PC-9 (cell line): Measurements from ENCODE around the gene AKIRIN2. TPM values are rescaled to one million over a fixed set of nuclear protein-coding genes. Genes with fewer than 3 reads are reported as not detected.

ENCODE experiments used
- BruUV-seq: library from RNA; stranded (reverse); fragments of 400-500 nt; replicated peaks from 2 replicates; lab custom pipeline; 2021; lab: Mats Ljungman, UMichigan
- CTCF ChIA-PET: fragments of 300-600 bp; sonication (Branson Sonifier 250); formaldehyde crosslinking; loops from one replicate; lab custom pipeline; 2022; ENCODE audit warnings: antibody characterized with exemption; lab: Charles Lee
- POLR2A ChIA-PET: fragments of 300-600 bp; sonication (Branson Sonifier 250); formaldehyde crosslinking; loops from one replicate; lab custom pipeline; 2022; ENCODE audit warnings: antibody characterized with exemption; ENCODE audit not compliant: unreplicated experiment; lab: Charles Lee
- DNase-seq, 2 experiments: peaks; one replicate each; pipeline versions ENCODE4 v3.0.0 to v3.0.0-alpha.2; 2015 to 2022; ENCODE audit warnings: mixed read lengths in 1 of 2
- H2AFZ ChIP-seq: fragments of 200-600 bp; sonication (generic); 2 replicates; pipeline ENCODE4 v1.8.1; 2017; ENCODE audit warnings: antibody characterized with exemption
- H3F3A ChIP-seq: fragments of 200-600 bp; sonication (generic); 2 replicates; pipeline ENCODE4 v1.8.1; 2017; ENCODE audit warnings: antibody characterized with exemption, mild to moderate bottlenecking, low read depth; ENCODE audit not compliant: insufficient read depth
- H3K27ac ChIP-seq: fragments of 200-600 bp; sonication (generic); 2 replicates; pipeline ENCODE4 v1.6.1; 2016; ENCODE audit warnings: mixed run types
- H3K27me3 ChIP-seq: fragments of 200-600 bp; sonication (generic); 2 replicates; pipeline ENCODE4 v1.6.1; 2016; ENCODE audit warnings: low read depth, mixed run types; ENCODE audit not compliant: insufficient read depth
- H3K36me3 ChIP-seq: fragments of 200-600 bp; sonication (generic); 2 replicates; pipeline ENCODE4 v1.6.1; 2016; ENCODE audit warnings: low read depth, mixed run types
- H3K4me1 ChIP-seq: fragments of 200-600 bp; sonication (generic); replicated peaks from 2 replicates; pipeline ENCODE4 v1.6.1; 2016; ENCODE audit warnings: mixed run types; ENCODE audit not compliant: insufficient read depth
- H3K4me2 ChIP-seq: fragments of 200-600 bp; sonication (generic); 2 replicates; pipeline ENCODE4 v1.6.1; 2017; ENCODE audit warnings: mixed run types
- H3K4me3 ChIP-seq: fragments of 200-600 bp; sonication (generic); 2 replicates; pipeline ENCODE4 v1.6.1; 2016; ENCODE audit warnings: mixed run types
- H3K79me2 ChIP-seq: fragments of 200-600 bp; sonication (generic); 2 replicates; pipeline ENCODE4 v1.6.1; 2017; ENCODE audit warnings: low read depth, mixed run types
- H3K9me2 ChIP-seq: fragments of 200-600 bp; sonication (generic); 2 replicates; pipeline ENCODE4 v1.8.1; 2017; ENCODE audit warnings: mild to moderate bottlenecking; ENCODE audit not compliant: insufficient read depth
- H3K9me3 ChIP-seq: fragments of 200-600 bp; sonication (generic); 2 replicates; pipeline ENCODE4 v1.8.1; 2016; ENCODE audit warnings: low read depth; ENCODE audit not compliant: insufficient read depth
- H4K20me1 ChIP-seq: fragments of 200-600 bp; sonication (generic); 2 replicates; pipeline ENCODE4 v1.8.1; 2017; ENCODE audit not compliant: insufficient read depth
- CTCF ChIP-seq: fragments of 200-600 bp; sonication (generic); conservative IDR thresholded peaks from 2 replicates; pipeline ENCODE4 v1.6.1; 2017; ENCODE audit warnings: mixed run types, antibody characterized with exemption, mild to moderate bottlenecking, moderate library complexity
- EZH2 ChIP-seq: fragments of 200-600 bp; sonication (generic); IDR thresholded peaks from 2 replicates; pipeline ENCODE4 v1.8.0; 2017; ENCODE audit warnings: antibody characterized with exemption, low read depth
- intact Hi-C: fragments of 100-400 bp; cut with micrococcal nuclease; formaldehyde crosslinking; loops from one replicate; pipeline ENCODE4 v1.10.0; 2022; ENCODE audit not compliant: unreplicated experiment
- total RNA-seq: library from RNA; stranded (reverse); gene quantifications from 2 replicates; pipeline ENCODE4 v1.2.3, GENCODE V29; 2021

The AKIRIN2 gene
- total RNA-seq, 1 experiment from 2014 or later = 48.3 TPM

GRCh38 chr6:87669051-87669450, 33.0 kb downstream of the AKIRIN2 start:
- TF ChIP-seq EZH2 (no peak), CTCF (no peak)
- Histone ChIP-seq H3F3A (peaks cover 9% of the 10 kb centered on the region; the same call in 1 of the 2 replicates), H3K9me2 (no peaks in the 10 kb centered on the region), H3K4me3 (no peak overlapping the region), H2AFZ (no peak overlapping the region), H3K79me2 (no peaks in the 10 kb centered on the region), H3K4me1 (0 out of 2 replicates have a peak, but pooled peaks cover 8% of the 10 kb centered on the region), H4K20me1 (no peaks in the 10 kb centered on the region), H3K27ac (no peak overlapping the region), H3K9me3 (no peaks in the 10 kb centered on the region), H3K27me3 (no peaks in the 10 kb centered on the region), H3K36me3 (peaks cover 3% of the 10 kb centered on the region; the same call in 1 of the 2 replicates), H3K4me2 (no peak overlapping the region)
- BruUV-seq = no TSS peak
- intact Hi-C loops = no loop called here
- DNase-seq = no peak
- ChIA-PET CTCF (no interaction called here), POLR2A (interaction anchor here (0.7 kb wide), 1 partner anchor 39 kb away, joined by 7 read pairs; no protein-coding TSS in a partner anchor)

GRCh38 chr6:87668013-87668412, 34.0 kb downstream of the AKIRIN2 start:
- no peak overlapping the region for H2AFZ ChIP-seq
- BruUV-seq = no TSS peak
- H3K9me2 ChIP-seq = no peaks in the 10 kb centered on the region
- POLR2A ChIA-PET = no interaction called here
- peaks cover 4% of the 10 kb centered on the region; the same call in 1 of the 2 replicates for H3F3A ChIP-seq
- no peak overlapping the region for H3K4me3 ChIP-seq
- 0 out of 2 replicates have a peak, but pooled peaks cover 8% of the 10 kb centered on the region for H3K4me1 ChIP-seq
- intact Hi-C loops = no loop called here
- TF ChIP-seq EZH2 (no peak), CTCF (no peak)
- no peak overlapping the region for H3K4me2 ChIP-seq
- peaks cover 3% of the 10 kb centered on the region; the same call in 1 of the 2 replicates for H3K36me3 ChIP-seq
- CTCF ChIA-PET = no interaction called here
- no peak overlapping the region for H3K27ac ChIP-seq
- H3K27me3 ChIP-seq = no peaks in the 10 kb centered on the region
- no peaks in the 10 kb centered on the region for H3K79me2 ChIP-seq
- H4K20me1 ChIP-seq = no peaks in the 10 kb centered on the region
- H3K9me3 ChIP-seq = no peaks in the 10 kb centered on the region
- no peak for DNase-seq

GRCh38 chr6:87667032-87667431, 35.0 kb downstream of the AKIRIN2 start:
- Histone ChIP-seq H4K20me1 (no peaks in the 10 kb centered on the region), H2AFZ (no peak overlapping the region), H3K27me3 (no peaks in the 10 kb centered on the region), H3K9me2 (no peaks in the 10 kb centered on the region), H3K9me3 (no peaks in the 10 kb centered on the region), H3F3A (peaks cover 4% of the 10 kb centered on the region; the same call in 1 of the 2 replicates), H3K4me3 (no peak overlapping the region), H3K79me2 (no peaks in the 10 kb centered on the region), H3K4me1 (0 out of 2 replicates have a peak, but pooled peaks cover 5% of the 10 kb centered on the region), H3K36me3 (no peaks in the 10 kb centered on the region), H3K4me2 (no peak overlapping the region), H3K27ac (no peak overlapping the region)
- TF ChIP-seq CTCF = no peak
- TF ChIP-seq EZH2 = no peak
- no peak for DNase-seq
- ChIA-PET POLR2A (no interaction called here), CTCF (interaction anchor here (0.7 kb wide), 1 partner anchor 52 kb away, joined by 16 read pairs; no protein-coding TSS in a partner anchor)
- BruUV-seq = no TSS peak
- intact Hi-C loops = no loop called here
